NCI-H2227 (cell line): ENCODE data around the gene LTBP1.

Experiments
- DNase-seq: peaks from one replicate; lab custom pipeline; 2025; ENCODE audit not compliant: unreplicated experiment; lab: John Stamatoyannopoulos, UW

Gene LTBP1

GRCh38 chr2:33107690-33108482 lies 161.1 kb downstream of the LTBP1 start:
- DNase-seq, result no peak

- DNase-seq, result peak; percentile 14
These were observed 162.0 kb downstream of the LTBP1 start for GRCh38 chr2:33108483-33109443.

GRCh38 chr2:33110461-33110860 lies 163.7 kb downstream of the LTBP1 start:
- no peak for DNase-seq

GRCh38 chr2:33111002-33111446 lies 164.3 kb downstream of the LTBP1 start:
- DNase-seq, result no peak

GRCh38 chr2:33115196-33115595 lies 168.4 kb downstream of the LTBP1 start:
- no peak for DNase-seq

GRCh38 chr2:33115728-33116127 lies 169.0 kb downstream of the LTBP1 start:
- no peak for DNase-seq

GRCh38 chr2:33116799-33117198 lies 170.0 kb downstream of the LTBP1 start:
- peak; percentile 81 for DNase-seq

GRCh38 chr2:33118651-33119050 lies 171.9 kb downstream of the LTBP1 start:
- DNase-seq, result no peak

- DNase-seq, result no peak
These were observed 174.7 kb downstream of the LTBP1 start for GRCh38 chr2:33121416-33121815.

GRCh38 chr2:33121925-33122324 lies 175.2 kb downstream of the LTBP1 start:
- no peak for DNase-seq

- DNase-seq, result no peak
These were observed 176.0 kb downstream of the LTBP1 start for GRCh38 chr2:33122726-33123125.

- DNase-seq, result no peak
These were observed 176.5 kb downstream of the LTBP1 start for GRCh38 chr2:33123216-33123615.

GRCh38 chr2:33126552-33126951 lies 179.8 kb downstream of the LTBP1 start:
- no peak for DNase-seq

- DNase-seq, result no peak
These were observed 180.2 kb downstream of the LTBP1 start for GRCh38 chr2:33126958-33127357.

GRCh38 chr2:33129263-33130053 lies 182.7 kb downstream of the LTBP1 start:
- DNase-seq, result no peak

GRCh38 chr2:33130054-33130447 lies 183.3 kb downstream of the LTBP1 start:
- no peak for DNase-seq

- no peak for DNase-seq
These were observed 183.8 kb downstream of the LTBP1 start for GRCh38 chr2:33130544-33130943.

- DNase-seq, result no peak
These were observed 184.4 kb downstream of the LTBP1 start for GRCh38 chr2:33131111-33131510.

- no peak for DNase-seq
These were observed 185.0 kb downstream of the LTBP1 start for GRCh38 chr2:33131749-33132148.

GRCh38 chr2:33133454-33133952 lies 186.8 kb downstream of the LTBP1 start:
- peak; percentile 16 for DNase-seq
